ENCODE measurements around the gene PADI4.

PADI4 gene

DNA sequence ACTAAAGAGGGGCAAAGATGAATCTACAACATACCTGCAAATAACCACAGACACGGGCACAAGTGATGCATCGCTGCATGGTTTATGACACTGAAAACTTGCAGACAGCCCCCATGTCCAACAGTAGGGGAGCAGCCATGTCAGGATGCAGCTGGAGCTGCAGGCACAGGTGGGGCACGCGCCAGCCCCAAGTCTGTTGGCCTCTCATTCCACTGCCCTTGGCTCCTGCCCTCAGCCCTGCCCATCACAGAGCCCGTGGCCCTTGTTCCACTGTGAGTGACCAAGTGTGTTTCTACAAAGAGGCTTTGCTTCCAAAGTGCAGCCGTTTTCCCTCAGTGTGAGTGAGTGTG is 3.2 kb upstream of the PADI4 start:
- TF ChIP-seq EGR1 (IDR thresholded peaks at IDR 0.05) (no peak), TCF12 (IDR thresholded peaks at IDR 0.05; ENCODE audit: low read depth) (no peak), NFIC (IDR thresholded peaks at IDR 0.05) (no peak), USF1 (IDR thresholded peaks at IDR 0.05) (no peak), EP300 (IDR thresholded peaks at IDR 0.05; ENCODE audit: borderline replicate concordance) (no peak), MAX (IDR thresholded peaks at IDR 0.05) (no peak), RAD21 (IDR thresholded peaks at IDR 0.05; ENCODE audit: low read depth) (no peak), ZBTB7A (IDR thresholded peaks at IDR 0.05; ENCODE audit: low read depth) (no peak), TEAD4 (IDR thresholded peaks at IDR 0.05) (no peak), FOXM1 (IDR thresholded peaks at IDR 0.05; ENCODE audit: borderline replicate concordance, low read depth) (no peak), YY1 (IDR thresholded peaks at IDR 0.05; ENCODE audit: low read depth) (no peak)

DNA sequence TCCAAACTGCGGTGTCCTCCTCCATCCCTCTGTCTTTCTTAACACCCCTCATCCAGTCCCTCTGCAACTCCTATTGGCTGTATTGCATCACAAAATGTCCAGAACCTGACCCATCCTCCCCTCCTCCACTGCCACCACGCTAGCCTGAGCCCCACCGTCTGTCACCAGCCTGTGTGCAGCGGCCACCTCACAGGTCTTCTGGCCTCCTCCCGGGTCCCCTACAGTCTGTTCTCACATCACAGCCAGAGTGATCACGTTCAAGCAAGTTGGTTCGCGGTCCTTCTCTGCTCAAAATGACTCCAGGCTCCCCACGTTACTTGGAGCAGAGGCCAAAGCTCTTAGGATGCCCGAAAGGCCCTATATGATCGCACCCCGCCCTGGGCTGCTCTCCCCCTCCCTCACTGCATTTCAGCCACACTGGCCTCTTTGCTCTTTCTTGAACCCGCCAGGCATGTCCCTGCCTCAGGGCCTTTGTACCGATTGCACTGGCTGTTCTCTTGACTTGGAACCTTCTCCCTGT is 2.4 kb upstream of the PADI4 start:
- TF ChIP-seq NFIC (IDR thresholded peaks at IDR 0.05), result no peak
- no peak for TF ChIP-seq EGR1 (IDR thresholded peaks at IDR 0.05)
- TF ChIP-seq CEBPB (IDR thresholded peaks at IDR 0.05), result no peak

- TF ChIP-seq ZBTB7A (IDR thresholded peaks at IDR 0.05; ENCODE audit: low read depth), result no peak
- TF ChIP-seq, protein P1, sequence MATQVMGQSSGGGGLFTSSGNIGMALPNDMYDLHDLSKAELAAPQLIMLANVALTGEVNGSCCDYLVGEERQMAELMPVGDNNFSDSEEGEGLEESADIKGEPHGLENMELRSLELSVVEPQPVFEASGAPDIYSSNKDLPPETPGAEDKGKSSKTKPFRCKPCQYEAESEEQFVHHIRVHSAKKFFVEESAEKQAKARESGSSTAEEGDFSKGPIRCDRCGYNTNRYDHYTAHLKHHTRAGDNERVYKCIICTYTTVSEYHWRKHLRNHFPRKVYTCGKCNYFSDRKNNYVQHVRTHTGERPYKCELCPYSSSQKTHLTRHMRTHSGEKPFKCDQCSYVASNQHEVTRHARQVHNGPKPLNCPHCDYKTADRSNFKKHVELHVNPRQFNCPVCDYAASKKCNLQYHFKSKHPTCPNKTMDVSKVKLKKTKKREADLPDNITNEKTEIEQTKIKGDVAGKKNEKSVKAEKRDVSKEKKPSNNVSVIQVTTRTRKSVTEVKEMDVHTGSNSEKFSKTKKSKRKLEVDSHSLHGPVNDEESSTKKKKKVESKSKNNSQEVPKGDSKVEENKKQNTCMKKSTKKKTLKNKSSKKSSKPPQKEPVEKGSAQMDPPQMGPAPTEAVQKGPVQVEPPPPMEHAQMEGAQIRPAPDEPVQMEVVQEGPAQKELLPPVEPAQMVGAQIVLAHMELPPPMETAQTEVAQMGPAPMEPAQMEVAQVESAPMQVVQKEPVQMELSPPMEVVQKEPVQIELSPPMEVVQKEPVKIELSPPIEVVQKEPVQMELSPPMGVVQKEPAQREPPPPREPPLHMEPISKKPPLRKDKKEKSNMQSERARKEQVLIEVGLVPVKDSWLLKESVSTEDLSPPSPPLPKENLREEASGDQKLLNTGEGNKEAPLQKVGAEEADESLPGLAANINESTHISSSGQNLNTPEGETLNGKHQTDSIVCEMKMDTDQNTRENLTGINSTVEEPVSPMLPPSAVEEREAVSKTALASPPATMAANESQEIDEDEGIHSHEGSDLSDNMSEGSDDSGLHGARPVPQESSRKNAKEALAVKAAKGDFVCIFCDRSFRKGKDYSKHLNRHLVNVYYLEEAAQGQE (IDR thresholded peaks at IDR 0.05; ENCODE audit: low read depth), result peak; percentile 59; the same call in 1 of the 2 replicates
Measured at GRCh38 chr1:17306407-17306806, 1.6 kb upstream of the PADI4 start.

GRCh38 chr1:17306921-17307320 is 1.1 kb upstream of the PADI4 start:
- TF ChIP-seq TCF12 (IDR thresholded peaks at IDR 0.05; ENCODE audit: low read depth) (no peak), USF1 (IDR thresholded peaks at IDR 0.05) (no peak), MAX (IDR thresholded peaks at IDR 0.05) (no peak), FOXM1 (IDR thresholded peaks at IDR 0.05; ENCODE audit: borderline replicate concordance, low read depth) (no peak), YY1 (IDR thresholded peaks at IDR 0.05; ENCODE audit: low read depth) (no peak), NFIC (IDR thresholded peaks at IDR 0.05) (no peak), TEAD4 (IDR thresholded peaks at IDR 0.05) (no peak), CREB1 (IDR thresholded peaks at IDR 0.05; ENCODE audit: low read depth) (no peak), RAD21 (IDR thresholded peaks at IDR 0.05; ENCODE audit: low read depth) (no peak), CEBPB (IDR thresholded peaks at IDR 0.05) (no peak), TAF1 (IDR thresholded peaks at IDR 0.05; ENCODE audit: low read depth) (no peak), ZBTB7A (IDR thresholded peaks at IDR 0.05; ENCODE audit: low read depth) (no peak), EP300 (IDR thresholded peaks at IDR 0.05; ENCODE audit: borderline replicate concordance) (no peak), EGR1 (IDR thresholded peaks at IDR 0.05) (no peak)
- TF ChIP-seq, protein P1 (IDR thresholded peaks at IDR 0.05; ENCODE audit: low read depth), result no peak

- no peak for TF ChIP-seq RAD21 (IDR thresholded peaks at IDR 0.05; ENCODE audit: low read depth)
- no peak for TF ChIP-seq MAX (IDR thresholded peaks at IDR 0.05)
- TF ChIP-seq, protein P1 (IDR thresholded peaks at IDR 0.05; ENCODE audit: low read depth), result no peak
- no peak for TF ChIP-seq CEBPB (IDR thresholded peaks at IDR 0.05)
- no peak for TF ChIP-seq USF1 (IDR thresholded peaks at IDR 0.05)
- no peak for TF ChIP-seq EP300 (IDR thresholded peaks at IDR 0.05; ENCODE audit: borderline replicate concordance)
- no peak for TF ChIP-seq YY1 (IDR thresholded peaks at IDR 0.05; ENCODE audit: low read depth)
- TF ChIP-seq TAF1 (IDR thresholded peaks at IDR 0.05; ENCODE audit: low read depth), result no peak
- TF ChIP-seq NFIC (IDR thresholded peaks at IDR 0.05), result no peak
- no peak for TF ChIP-seq ZBTB7A (IDR thresholded peaks at IDR 0.05; ENCODE audit: low read depth)
- TF ChIP-seq FOXM1 (IDR thresholded peaks at IDR 0.05; ENCODE audit: borderline replicate concordance, low read depth), result no peak
- no peak for TF ChIP-seq EGR1 (IDR thresholded peaks at IDR 0.05)
- TF ChIP-seq TCF12 (IDR thresholded peaks at IDR 0.05; ENCODE audit: low read depth), result no peak
- no peak for TF ChIP-seq TEAD4 (IDR thresholded peaks at IDR 0.05)
- no peak for TF ChIP-seq CREB1 (IDR thresholded peaks at IDR 0.05; ENCODE audit: low read depth)
Measured at GRCh38 chr1:17307329-17307728, 668 bp upstream of the PADI4 start.
